Breast epithelium (tissue), 3 donors: ENCODE data around the gene TOP1.

Source experiments
- POLR2A ChIP-seq: fragments of 450-650 bp; IDR thresholded peaks from one replicate; pipeline ENCODE4 v1.6.1; 2016; ENCODE audit warnings: antibody characterized with exemption, mild to moderate bottlenecking, moderate library complexity
- TF ChIP-seq, protein P1 (sequence below), 3 donors: fragments of 450-650 bp; IDR thresholded peaks; one replicate each; pipeline ENCODE4 v1.5.1; 2016 to 2017; ENCODE audit warnings: antibody characterized with exemption in 3 of 3, mild to moderate bottlenecking in 3 of 3, moderate library complexity in 3 of 3

- TF ChIP-seq, protein P1, sequence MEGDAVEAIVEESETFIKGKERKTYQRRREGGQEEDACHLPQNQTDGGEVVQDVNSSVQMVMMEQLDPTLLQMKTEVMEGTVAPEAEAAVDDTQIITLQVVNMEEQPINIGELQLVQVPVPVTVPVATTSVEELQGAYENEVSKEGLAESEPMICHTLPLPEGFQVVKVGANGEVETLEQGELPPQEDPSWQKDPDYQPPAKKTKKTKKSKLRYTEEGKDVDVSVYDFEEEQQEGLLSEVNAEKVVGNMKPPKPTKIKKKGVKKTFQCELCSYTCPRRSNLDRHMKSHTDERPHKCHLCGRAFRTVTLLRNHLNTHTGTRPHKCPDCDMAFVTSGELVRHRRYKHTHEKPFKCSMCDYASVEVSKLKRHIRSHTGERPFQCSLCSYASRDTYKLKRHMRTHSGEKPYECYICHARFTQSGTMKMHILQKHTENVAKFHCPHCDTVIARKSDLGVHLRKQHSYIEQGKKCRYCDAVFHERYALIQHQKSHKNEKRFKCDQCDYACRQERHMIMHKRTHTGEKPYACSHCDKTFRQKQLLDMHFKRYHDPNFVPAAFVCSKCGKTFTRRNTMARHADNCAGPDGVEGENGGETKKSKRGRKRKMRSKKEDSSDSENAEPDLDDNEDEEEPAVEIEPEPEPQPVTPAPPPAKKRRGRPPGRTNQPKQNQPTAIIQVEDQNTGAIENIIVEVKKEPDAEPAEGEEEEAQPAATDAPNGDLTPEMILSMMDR (IDR thresholded peaks at IDR 0.05) = peak; percentile 74 to 97 (median 96)
- no peak for TF ChIP-seq POLR2A
These were observed 144.6 kb downstream of the TOP1 start for GRCh38 chr20:41173161-41173721.
